Central memory CD4-positive, alpha-beta T cell (primary cell): ENCODE measurements around the gene MBP.
"Not testable (repeated sequence)": the region's sequence is repeated elsewhere in the genome, so short reads cannot be mapped to it uniquely, and the experiment has no call there.

ENCODE experiments used
- DNase-seq: peaks from one replicate; pipeline ENCODE4 v3.0.0; 2022

Gene MBP

GRCh38 chr18:76960528-76961035 lies 172.0 kb downstream of the MBP start:
- DNase-seq = no peak

DNA sequence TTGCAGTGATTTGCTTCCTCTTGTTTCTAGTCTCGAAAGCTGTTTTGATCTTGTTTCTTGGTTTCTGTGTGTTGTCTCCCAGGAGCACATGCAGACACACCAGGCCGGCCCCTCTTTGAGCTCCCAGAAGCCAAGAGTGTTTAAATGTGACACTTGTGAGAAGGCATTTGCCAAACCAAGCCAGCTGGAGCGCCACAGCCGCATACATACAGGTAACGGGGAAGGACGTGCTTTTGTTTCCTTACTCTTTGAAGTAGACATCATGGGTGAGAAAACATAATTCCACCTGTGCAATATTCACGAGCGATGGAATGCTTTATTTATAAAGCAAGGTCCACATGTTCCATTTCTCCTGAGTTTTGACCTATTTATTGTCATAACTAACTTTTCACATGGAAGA lies 173.0 kb downstream of the MBP start:
- no peak for DNase-seq

DNA sequence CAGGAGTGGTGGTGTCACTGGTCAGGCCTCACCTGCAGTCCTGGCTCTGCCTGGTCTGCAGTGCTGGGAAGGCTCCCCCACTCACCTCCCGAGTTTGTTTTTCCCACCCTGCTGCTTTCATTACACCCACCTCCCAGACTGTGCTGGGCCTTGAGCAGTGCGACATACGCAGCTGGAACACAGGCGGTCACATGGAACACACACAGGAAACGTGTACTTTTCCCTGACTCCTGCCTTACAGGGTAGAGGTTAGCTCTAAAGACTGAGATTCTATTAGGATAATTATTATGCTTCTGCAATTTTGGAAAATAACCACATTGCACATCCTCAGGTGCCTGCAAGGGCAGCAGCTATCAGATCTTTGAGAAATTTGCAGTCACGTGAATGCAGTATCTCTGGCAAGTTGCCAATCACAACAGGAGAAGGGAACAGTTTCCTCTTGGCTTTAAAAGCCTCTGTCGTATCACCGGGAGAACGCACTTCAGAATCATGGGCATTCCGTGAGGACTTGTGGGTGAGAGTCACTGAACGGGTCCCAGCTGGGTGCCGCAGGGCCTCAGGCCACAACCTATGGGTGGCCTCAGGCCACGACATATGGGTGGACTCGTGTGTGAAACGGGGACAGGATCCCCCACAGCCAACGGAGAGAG lies 173.8 kb downstream of the MBP start:
- DNase-seq = no peak

- no peak for DNase-seq
Observed at GRCh38 chr18:76957384-76958355, 174.9 kb downstream of the MBP start.

DNA sequence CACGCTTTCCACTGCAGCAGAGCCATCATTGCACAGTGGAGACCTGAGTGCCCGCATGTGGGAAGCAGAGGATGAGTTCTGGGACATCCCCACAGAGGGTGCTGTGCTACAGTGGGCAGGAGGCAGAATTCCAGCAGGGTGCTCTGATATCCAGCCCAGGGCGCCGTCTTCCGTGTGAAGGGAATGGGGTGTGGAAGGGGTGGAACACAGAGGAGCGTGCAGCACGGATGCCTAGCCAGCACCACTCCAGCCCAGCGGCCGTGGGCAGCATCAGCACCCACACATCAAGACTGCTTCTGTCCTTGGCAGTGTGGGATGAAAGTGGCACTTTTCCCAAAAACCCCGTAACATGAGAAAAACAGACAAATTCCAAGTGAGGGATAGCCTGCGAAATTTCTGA lies 175.9 kb downstream of the MBP start:
- no peak for DNase-seq

GRCh38 chr18:76955524-76956170 lies 176.9 kb downstream of the MBP start:
- DNase-seq = no peak

GRCh38 chr18:76953583-76954233 lies 178.9 kb downstream of the MBP start:
- no peak for DNase-seq

- DNase-seq = no peak
Observed at GRCh38 chr18:76953156-76953555, 179.4 kb downstream of the MBP start.

GRCh38 chr18:76952747-76953146 lies 179.8 kb downstream of the MBP start:
- no peak for DNase-seq

DNA sequence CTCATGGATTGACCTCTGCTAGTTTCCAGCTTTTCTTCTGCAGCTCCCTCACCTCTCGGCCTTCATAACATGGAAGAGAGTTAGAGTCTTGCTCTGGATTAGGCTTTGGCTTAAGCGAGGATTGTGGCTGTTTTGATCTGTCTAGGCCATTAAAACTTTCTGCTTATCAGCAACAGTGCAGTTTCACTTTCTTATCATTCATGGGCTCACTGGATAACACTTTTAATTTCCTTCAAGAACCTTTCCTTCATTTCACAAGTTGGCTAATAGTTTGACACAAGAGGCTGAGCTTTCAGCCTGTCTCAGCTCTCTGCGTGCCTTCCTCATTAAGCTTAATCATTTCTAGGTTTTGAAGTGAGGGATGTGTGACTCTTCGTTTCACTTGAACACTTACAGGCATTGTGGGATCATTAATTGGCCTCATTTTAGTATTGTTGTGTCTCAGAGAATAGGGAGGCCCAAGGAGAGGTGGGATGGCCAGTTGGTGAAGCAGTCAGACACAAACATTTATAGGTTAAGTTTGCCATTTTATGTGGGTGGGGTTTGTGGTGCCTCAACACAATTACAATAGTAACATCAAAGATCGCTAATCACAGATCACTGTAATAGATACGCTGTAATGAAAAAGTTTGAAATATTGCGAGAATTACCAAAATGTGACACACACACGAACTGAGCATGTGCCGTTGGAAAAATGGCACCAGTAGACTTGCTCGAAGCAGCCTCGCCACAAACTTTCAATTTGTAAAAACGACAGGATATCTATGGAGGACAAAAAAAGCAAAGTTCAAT lies 180.9 kb downstream of the MBP start:
- DNase-seq = no peak

GRCh38 chr18:76948345-76948744 lies 184.2 kb downstream of the MBP start:
- DNase-seq = no peak

GRCh38 chr18:76944346-76944745 lies 188.2 kb downstream of the MBP start:
- DNase-seq = not testable (repeated sequence)

DNA sequence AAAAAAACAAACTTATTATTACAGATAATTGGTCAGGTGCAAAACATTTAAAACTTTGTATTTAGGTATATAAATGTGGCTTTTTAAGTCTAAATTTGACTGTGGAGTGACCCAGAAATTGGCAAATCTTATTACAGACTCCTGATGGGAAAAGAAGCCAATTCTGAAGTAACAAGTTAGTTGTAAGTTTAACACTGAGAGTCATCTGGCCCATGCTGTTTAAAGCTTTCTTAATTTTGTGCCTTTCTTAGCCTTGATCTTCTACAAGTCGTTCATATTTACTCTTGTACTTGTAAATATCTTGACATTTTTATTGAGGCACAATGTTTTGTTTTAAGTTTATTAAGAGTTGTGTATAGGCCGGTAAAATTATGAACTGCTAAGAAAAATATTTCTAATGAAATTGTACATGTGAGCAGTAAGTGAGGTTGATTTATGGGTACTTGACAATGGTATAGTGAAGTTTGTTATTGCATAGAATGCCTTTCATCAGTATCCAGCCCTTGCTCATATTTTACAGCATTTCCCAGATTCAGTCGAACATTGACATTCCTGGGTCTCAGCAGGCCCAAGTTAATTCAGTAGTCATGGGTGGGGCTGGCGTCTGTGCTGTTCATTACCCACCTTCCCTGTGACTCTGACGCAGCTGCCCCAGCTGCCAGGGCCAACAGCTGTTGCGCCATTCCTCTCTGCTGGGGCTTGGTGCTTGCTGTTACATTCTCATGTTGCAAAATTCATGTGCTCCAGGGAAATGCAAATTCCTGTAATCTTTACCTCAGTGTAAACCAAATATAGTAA lies 188.8 kb downstream of the MBP start:
- DNase-seq = no peak

DNA sequence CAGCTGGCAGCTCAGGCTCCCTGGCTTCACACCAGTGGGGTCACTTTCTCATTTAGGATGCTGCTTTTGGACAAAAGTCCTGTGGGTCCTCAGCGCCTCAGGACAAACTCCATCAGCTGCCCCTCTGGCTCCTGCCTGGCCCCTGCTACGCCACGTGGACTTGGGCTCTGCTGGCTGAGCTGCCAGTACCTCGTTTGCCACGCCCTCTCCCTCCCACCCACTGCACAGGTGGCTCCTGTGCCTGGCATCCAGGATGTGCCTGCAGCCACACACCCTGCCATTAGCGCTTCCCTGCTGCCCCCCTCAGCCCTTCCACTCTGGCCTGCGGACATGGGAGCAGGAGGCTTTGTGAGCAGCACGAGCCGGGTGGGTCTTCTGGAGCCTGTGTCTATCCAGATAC lies 191.3 kb downstream of the MBP start:
- DNase-seq = no peak

- DNase-seq = no peak
Observed at GRCh38 chr18:76938619-76939018, 194.0 kb downstream of the MBP start.

- DNase-seq = no peak
Observed at GRCh38 chr18:76937597-76937996, 195.0 kb downstream of the MBP start.

DNA sequence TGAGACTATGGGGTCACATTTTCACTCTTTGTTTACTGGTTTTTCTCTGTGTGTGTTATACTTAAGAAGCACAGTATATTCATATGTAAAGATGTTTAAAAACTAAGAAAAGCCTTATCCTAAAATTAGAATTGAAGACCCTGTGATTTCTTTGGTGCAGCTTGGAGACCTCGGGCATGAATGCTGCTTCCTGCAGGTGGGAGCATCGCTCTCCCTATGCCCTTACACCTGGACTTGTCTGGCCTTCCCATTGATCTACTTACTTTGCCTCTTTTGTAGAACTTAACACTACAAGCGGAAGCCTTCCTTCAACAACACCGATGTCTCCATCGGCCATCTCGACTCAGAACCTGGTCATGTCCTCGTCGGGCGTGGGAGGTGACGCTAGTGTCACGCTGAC lies 195.7 kb downstream of the MBP start:
- no peak for DNase-seq

DNA sequence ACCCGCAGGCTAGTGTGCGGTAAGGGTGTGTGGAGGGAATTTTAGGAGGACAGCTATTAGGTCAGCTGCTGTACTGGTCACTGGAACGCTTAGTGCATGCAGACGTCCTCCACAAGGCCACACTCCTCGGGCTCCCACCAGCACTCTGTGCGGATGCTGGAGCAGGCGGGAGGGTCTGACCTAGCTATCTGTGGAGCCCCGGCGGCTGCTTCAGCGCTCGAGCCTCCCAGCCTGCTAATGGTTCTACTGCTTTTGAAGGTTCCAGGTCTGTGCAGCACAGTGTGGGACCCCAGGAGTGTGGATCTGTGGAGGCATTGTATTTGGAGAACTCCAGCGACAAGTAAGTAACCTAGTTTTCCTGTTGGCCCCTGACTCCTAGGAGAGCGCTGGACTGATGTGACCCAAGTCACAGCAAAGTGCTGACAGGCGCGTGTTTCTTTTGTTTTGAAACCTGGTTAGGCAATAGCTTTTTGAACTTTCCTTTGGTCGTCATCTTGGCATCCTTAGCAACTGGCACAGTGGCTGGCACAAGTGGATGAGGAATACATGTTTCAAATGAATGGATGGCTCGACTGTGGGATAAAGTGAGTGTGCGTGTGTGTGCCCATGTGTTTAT lies 196.8 kb downstream of the MBP start:
- DNase-seq = no peak

GRCh38 chr18:76932026-76932819 lies 200.4 kb downstream of the MBP start:
- DNase-seq = no peak

GRCh38 chr18:76931171-76931570 lies 201.4 kb downstream of the MBP start:
- no peak for DNase-seq
